ENCODE measurements around the gene IFI27L2.

IFI27L2 gene

GRCh38 chr14:94115058-94115591 lies 14.3 kb downstream of the IFI27L2 start:
- H3K4me3 Mint-ChIP-seq, result no peak overlapping the region
- H3K9me3 Mint-ChIP-seq, result no peaks in the 10 kb centered on the region
- peaks cover 10% of the 10 kb centered on the region for H3K27me3 Mint-ChIP-seq (ENCODE audit: low read depth)
- H3K27ac Mint-ChIP-seq, result no peak overlapping the region
- no peak for TF ChIP-seq CTCF (IDR thresholded peaks at IDR 0.05; ENCODE audit: unreplicated experiment in 3 of 3)
- H3K4me1 Mint-ChIP-seq, result peaks cover 21% of the 10 kb centered on the region
- no peaks in the 10 kb centered on the region for H3K36me3 Mint-ChIP-seq (ENCODE audit: low read depth)

DNA sequence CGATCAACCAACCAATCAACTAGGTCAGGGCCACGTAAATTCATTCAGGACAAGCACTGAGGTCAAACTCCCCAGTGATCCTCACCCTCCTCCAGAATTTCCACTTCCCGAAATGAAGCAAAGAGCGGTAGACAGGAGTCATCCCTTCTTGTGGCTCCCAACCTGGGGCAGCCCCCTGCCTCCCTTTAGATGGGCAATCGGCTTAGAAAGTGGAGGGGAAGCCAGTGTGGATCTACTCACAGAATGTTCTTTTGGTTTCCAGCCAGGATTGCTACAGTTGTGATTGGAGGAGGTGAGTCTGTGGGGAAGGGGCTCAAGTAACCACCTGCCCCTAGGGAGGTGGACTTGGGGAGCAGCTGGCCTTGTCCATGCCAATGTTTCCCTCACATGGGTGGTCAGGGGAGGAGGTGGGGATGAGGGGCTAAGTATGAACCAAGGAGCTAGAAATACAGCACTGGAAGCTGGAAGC lies 14.8 kb downstream of the IFI27L2 start:
- H3K27me3 Mint-ChIP-seq (ENCODE audit: low read depth), result peaks cover 10% of the 10 kb centered on the region
- no peaks in the 10 kb centered on the region for H3K9me3 Mint-ChIP-seq
- H3K27ac Mint-ChIP-seq, result peak overlapping the region in 2 of 3 experiments; percentile 1 to 2
- H3K36me3 Mint-ChIP-seq (ENCODE audit: low read depth), result no peaks in the 10 kb centered on the region
- peaks cover 21% of the 10 kb centered on the region for H3K4me1 Mint-ChIP-seq
- H3K4me3 Mint-ChIP-seq, result no peak overlapping the region
- TF ChIP-seq CTCF (IDR thresholded peaks at IDR 0.05; ENCODE audit: unreplicated experiment in 3 of 3), result no peak

DNA sequence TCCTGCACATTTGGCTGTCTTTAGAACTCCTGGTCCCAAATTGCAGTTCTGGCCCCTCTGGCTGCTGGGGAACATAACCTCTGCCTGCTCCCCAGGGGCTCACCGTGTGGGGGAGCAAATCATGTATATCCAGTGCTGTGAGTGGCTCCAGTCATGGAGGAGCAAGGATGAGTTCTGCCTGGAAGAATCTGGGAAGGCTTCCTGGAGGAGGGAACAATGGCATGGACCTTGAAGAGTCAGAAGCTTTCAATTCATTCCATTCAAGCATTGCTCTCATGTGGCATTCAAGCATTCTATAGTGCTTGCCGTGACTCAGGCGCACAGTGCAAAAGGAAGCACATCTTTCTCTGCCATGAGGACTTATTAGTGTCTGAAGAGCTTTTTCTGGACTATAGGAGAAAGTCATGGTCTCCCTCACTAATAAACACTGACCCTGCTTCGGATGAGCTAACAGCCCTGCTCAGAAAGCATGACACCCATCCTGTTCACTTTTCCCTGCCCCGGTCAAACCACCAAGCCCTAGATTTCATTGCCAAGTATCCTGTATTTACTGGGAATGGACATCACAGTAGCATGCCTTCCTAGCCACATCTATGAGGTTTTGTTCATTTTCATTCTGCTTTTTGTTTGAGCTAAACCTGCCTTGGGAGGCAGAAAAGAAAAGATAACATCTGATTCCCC lies 15.4 kb downstream of the IFI27L2 start:
- H3K27me3 Mint-ChIP-seq (ENCODE audit: low read depth), result peaks cover 10% of the 10 kb centered on the region
- H3K27ac Mint-ChIP-seq, result peak overlapping the region in 2 of 3 experiments; percentile 1 to 2
- peaks cover 21% of the 10 kb centered on the region for H3K4me1 Mint-ChIP-seq
- no peak overlapping the region for H3K4me3 Mint-ChIP-seq
- no peaks in the 10 kb centered on the region for H3K36me3 Mint-ChIP-seq (ENCODE audit: low read depth)
- no peaks in the 10 kb centered on the region for H3K9me3 Mint-ChIP-seq
- no peak for TF ChIP-seq CTCF (IDR thresholded peaks at IDR 0.05; ENCODE audit: unreplicated experiment in 3 of 3)

- TF ChIP-seq CTCF (IDR thresholded peaks at IDR 0.05; ENCODE audit: unreplicated experiment in 3 of 3), result no peak
- Mint-ChIP-seq H3K4me1 (peaks cover 21% of the 10 kb centered on the region), H3K36me3 (ENCODE audit: low read depth) (no peaks in the 10 kb centered on the region), H3K4me3 (no peak overlapping the region), H3K27ac (peak overlapping the region in 1 of 3 experiments; percentile 1), H3K9me3 (no peaks in the 10 kb centered on the region), H3K27me3 (ENCODE audit: low read depth) (peaks cover 7% of the 10 kb centered on the region)
Measured at GRCh38 chr14:94113490-94113889, 15.9 kb downstream of the IFI27L2 start.

GRCh38 chr14:94113073-94113472 lies 16.3 kb downstream of the IFI27L2 start:
- no peak for TF ChIP-seq CTCF (IDR thresholded peaks at IDR 0.05; ENCODE audit: unreplicated experiment in 3 of 3)
- no peak overlapping the region for H3K4me3 Mint-ChIP-seq

More at GRCh38 chr14:94113073-94113472, 16.3 kb downstream of the IFI27L2 start:
- H3K9me3 Mint-ChIP-seq, result no peaks in the 10 kb centered on the region
- peak overlapping the region in 1 of 3 experiments; percentile 23 for H3K27ac Mint-ChIP-seq
- H3K4me1 Mint-ChIP-seq, result peaks cover 21% of the 10 kb centered on the region
- H3K27me3 Mint-ChIP-seq (ENCODE audit: low read depth), result peaks cover 7% of the 10 kb centered on the region
- no peaks in the 10 kb centered on the region for H3K36me3 Mint-ChIP-seq (ENCODE audit: low read depth)

Measured in nephron (organoid).